H1 (cell line): ENCODE data around the gene ALOX15. TPM values are rescaled to one million over a fixed set of nuclear protein-coding genes. Genes with fewer than 3 reads are reported as not detected.
"Not testable (repeated sequence)": the region's sequence is repeated elsewhere in the genome, so short reads cannot be mapped to it uniquely, and the experiment has no call there.

ENCODE experiments used
- CTCF ChIA-PET: fragments of 300-600 bp; sonication (Branson Sonifier 250); formaldehyde crosslinking; loops from one replicate; lab custom pipeline; 2021; ENCODE audit not compliant: partially characterized antibody; lab: Charles Lee
- POLR2A ChIA-PET: fragments of 300-600 bp; sonication (Branson Sonifier 250); formaldehyde crosslinking; loops from one replicate; lab custom pipeline; 2021; ENCODE audit warnings: inconsistent platforms; ENCODE audit not compliant: partially characterized antibody; lab: Charles Lee
- DNase-seq, 2 experiments: peaks; one replicate each; pipeline versions ENCODE4 v3.0.0 to v3.0.0-alpha.2; 2010 to 2022; ENCODE audit warnings: low spot score in 2 of 2, low read depth in 1 of 2, mixed read lengths in 1 of 2
- FAIRE-seq: peaks from 2 replicates; lab custom pipeline; 2011; peaks lifted over from hg19 to GRCh38; lab: Jason Lieb, UNC
- H2AFZ ChIP-seq: 2 replicates; pipeline ENCODE4 v1.8.1; 2012; ENCODE audit warnings: low read length, inconsistent platforms
- H2AK5ac ChIP-seq: 2 replicates; pipeline ENCODE4 v1.6.1; 2013; ENCODE audit warnings: low read depth, low read length
- H2BK120ac ChIP-seq: replicated peaks from 2 replicates; pipeline ENCODE3; 2013; ENCODE audit warnings: low read depth, low read length, inconsistent platforms
- H2BK12ac ChIP-seq: 2 replicates; pipeline ENCODE4 v1.6.1; 2013; ENCODE audit warnings: low read depth, low read length
- H2BK15ac ChIP-seq: 2 replicates; pipeline ENCODE4 v1.6.1; 2013; ENCODE audit warnings: low read length
- H2BK20ac ChIP-seq: 2 replicates; pipeline ENCODE4 v1.6.1; 2013; ENCODE audit warnings: low read length
- H2BK5ac ChIP-seq: 2 replicates; pipeline ENCODE4 v1.6.1; 2013; ENCODE audit warnings: low read depth, low read length
- H3K14ac ChIP-seq: 2 replicates; pipeline ENCODE4 v1.6.1; 2013; ENCODE audit warnings: inconsistent platforms; ENCODE audit not compliant: insufficient read length
- H3K18ac ChIP-seq: 2 replicates; pipeline ENCODE4 v1.6.1; 2013; ENCODE audit warnings: low read length; ENCODE audit errors: extremely low read depth
- H3K23ac ChIP-seq: 2 replicates; pipeline ENCODE4 v1.6.1; 2013; ENCODE audit warnings: inconsistent platforms; ENCODE audit not compliant: insufficient read length
- H3K23me2 ChIP-seq: 2 replicates; pipeline ENCODE4 v1.6.1; 2013; ENCODE audit warnings: low read depth, low read length
- H3K27ac ChIP-seq: 2 replicates; pipeline ENCODE4 v1.6.1; 2011; ENCODE audit warnings: low read depth, low read length, inconsistent platforms
- H3K27me3 ChIP-seq, 4 experiments: replicated peaks in 1 of 4; 1 replicate in 1 of 4; 2 replicates in 3 of 4; pipeline versions ENCODE4 v1.6.1 to v1.8.1; 2011 to 2013; ENCODE audit warnings: low read length in 3 of 4, mild to moderate bottlenecking in 3 of 4, inconsistent platforms in 2 of 4, mixed read lengths in 2 of 4, moderate library complexity in 1 of 4; ENCODE audit not compliant: control insufficient read depth in 3 of 4, insufficient read depth in 3 of 4; ENCODE audit errors: extremely low read depth in 1 of 4
- H3K36me3 ChIP-seq, 4 experiments: 2 replicates each; pipeline versions ENCODE4 v1.6.1 to v1.8.1; 2011 to 2013; ENCODE audit warnings: mild to moderate bottlenecking in 4 of 4, low read length in 3 of 4, moderate library complexity in 2 of 4, control low read depth in 1 of 4, inconsistent platforms in 1 of 4; ENCODE audit not compliant: insufficient read depth in 4 of 4, control insufficient read depth in 2 of 4
- H3K4ac ChIP-seq: replicated peaks from 2 replicates; pipeline ENCODE3; 2013; ENCODE audit warnings: low read length, low read depth, mixed read lengths, inconsistent platforms; ENCODE audit not compliant: insufficient read length
- H3K4me1 ChIP-seq, 4 experiments: replicated peaks in 1 of 4; 1 replicate in 1 of 4; 2 replicates in 3 of 4; pipeline versions ENCODE4 v1.6.1 to v1.8.1; 2011 to 2013; ENCODE audit warnings: low read length in 3 of 4, inconsistent platforms in 2 of 4, mixed read lengths in 1 of 4; ENCODE audit not compliant: insufficient read depth in 4 of 4, control insufficient read depth in 3 of 4
- H3K4me2 ChIP-seq, 2 experiments: 2 replicates each; pipeline versions ENCODE4 v1.6.1 to v1.8.1; 2011 to 2013; ENCODE audit warnings: low read depth in 2 of 2, low read length in 2 of 2, control low read depth in 1 of 2, inconsistent platforms in 1 of 2, mild to moderate bottlenecking in 1 of 2; ENCODE audit not compliant: insufficient read depth in 1 of 2
- H3K4me3 ChIP-seq, 4 experiments: fragments of 200-600, 300-600 bp in 1 of 4; sonication (generic), shearing (Covaris generic), sonication (Bioruptor Twin) in 1 of 4; 2 replicates each; pipeline versions ENCODE4 v1.5.1 to v1.8.1; 2011 to 2016; ENCODE audit warnings: low read length in 4 of 4, low read depth in 3 of 4, control low read depth in 2 of 4, inconsistent platforms in 2 of 4, mild to moderate bottlenecking in 2 of 4, mixed read lengths in 1 of 4, moderate library complexity in 1 of 4; ENCODE audit not compliant: insufficient read depth in 2 of 4; ENCODE audit errors: extremely low read depth in 1 of 4
- H3K56ac ChIP-seq: replicated peaks from 2 replicates; pipeline ENCODE3; 2013; ENCODE audit warnings: low read depth, mild to moderate bottlenecking, mixed read lengths, low read length, inconsistent platforms; ENCODE audit not compliant: insufficient read length
- H3K79me1 ChIP-seq: 2 replicates; pipeline ENCODE4 v1.6.1; 2013; ENCODE audit warnings: low read depth, low read length, control low read depth
- H3K79me2 ChIP-seq, 2 experiments: 2 replicates each; pipeline versions ENCODE4 v1.6.1 to v1.8.1; 2012 to 2013; ENCODE audit warnings: low read length in 2 of 2, mild to moderate bottlenecking in 2 of 2, inconsistent platforms in 1 of 2; ENCODE audit not compliant: insufficient read depth in 2 of 2, control insufficient read depth in 1 of 2
- H3K9ac ChIP-seq, 4 experiments: replicated peaks in 1 of 4; 1 replicate in 1 of 4; 2 replicates in 3 of 4; pipeline versions ENCODE4 v1.6.1 to v1.8.1; 2011 to 2013; ENCODE audit warnings: low read depth in 3 of 4, low read length in 3 of 4, control low read depth in 2 of 4, mild to moderate bottlenecking in 2 of 4, moderate library complexity in 2 of 4, inconsistent platforms in 1 of 4; ENCODE audit errors: extremely low read depth in 1 of 4
- H3K9me3 ChIP-seq, 2 experiments: 2 replicates each; pipeline versions ENCODE4 v1.6.1 to v1.8.1; 2012 to 2013; ENCODE audit warnings: mild to moderate bottlenecking in 2 of 2, moderate library complexity in 2 of 2, control low read depth in 1 of 2, inconsistent platforms in 1 of 2, low read depth in 1 of 2, low read length in 1 of 2, mixed read lengths in 1 of 2; ENCODE audit not compliant: insufficient read depth in 2 of 2
- H4K20me1 ChIP-seq, 2 experiments: replicated peaks in 1 of 2; 2 replicates each; pipeline versions ENCODE3 to v1.8.1; 2011 to 2013; ENCODE audit warnings: inconsistent platforms in 2 of 2, low read length in 2 of 2, mild to moderate bottlenecking in 1 of 2; ENCODE audit not compliant: insufficient read depth in 2 of 2, control insufficient read depth in 1 of 2
- H4K5ac ChIP-seq: 2 replicates; pipeline ENCODE4 v1.6.1; 2013; ENCODE audit warnings: low read length, low read depth, mixed read lengths, inconsistent platforms; ENCODE audit not compliant: insufficient read length
- H4K8ac ChIP-seq: 2 replicates; pipeline ENCODE4 v1.8.0; 2013; ENCODE audit warnings: mild to moderate bottlenecking, moderate library complexity, low read length, inconsistent platforms; ENCODE audit not compliant: insufficient read depth; ENCODE audit errors: extremely low read depth
- H4K91ac ChIP-seq: replicated peaks from 2 replicates; pipeline ENCODE3; 2013; ENCODE audit warnings: low read length, mixed read lengths, inconsistent platforms; ENCODE audit not compliant: insufficient read length
- KDM5A ChIP-seq: fragments of 200-600 bp; IDR thresholded peaks from 2 replicates; pipeline ENCODE4 v1.7.1; 2012; ENCODE audit warnings: mild to moderate bottlenecking, low read length, inconsistent platforms, mixed read lengths
- SP1 ChIP-seq: IDR thresholded peaks from 2 replicates; pipeline ENCODE4 v1.6.1; 2011; ENCODE audit warnings: low read depth, low read length
- YY1 ChIP-seq: IDR thresholded peaks from 2 replicates; pipeline ENCODE4 v1.6.1; 2011; ENCODE audit warnings: low read depth, mild to moderate bottlenecking, low read length
- WGBS, 2 experiments: shearing (Covaris generic) in 1 of 2; methylation state at CpG; one replicate each; pipeline versions ENCODE4 v1.1.6 to v1.1.7; 2013 to 2015; ENCODE audit warnings: low lambda C conversion rate in 2 of 2, mixed read lengths in 2 of 2, inconsistent platforms in 1 of 2, low coverage in 1 of 2, missing lambda C conversion rate in 1 of 2; ENCODE audit not compliant: insufficient replicate concordance in 2 of 2, insufficient coverage in 1 of 2, insufficient read length in 1 of 2; ENCODE audit errors: extremely low coverage in 1 of 2, missing lambda C conversion rate in 1 of 2; 5-methylcytosine and 5-hydroxymethylcytosine counted together
- polyA plus RNA-seq, 7 experiments: library from polyadenylated mRNA; depleted of rRNA in 3 of 7; stranded (reverse) in 5 of 7; unstranded in 2 of 7; fragments of >200 nt in 5 of 7; fragments of 200-250 nt in 2 of 7; gene quantifications; 1 replicate in 5 of 7; 2 replicates in 1 of 7; 4 replicates in 1 of 7; pipeline versions ENCODE4 v1.2.1 to v1.2.3, GENCODE V29; 2011 to 2013; ENCODE audit warnings: missing spikeins in 2 of 7, mixed read lengths in 2 of 7
- total RNA-seq: library from RNA; stranded (reverse); fragmentation: NEBNext Ultra II Directional; extraction: Animal tissue kit (Norgen Biotek cat#: 25700); gene quantifications from 2 replicates; pipeline ENCODE4 v1.2.1, GENCODE V29; 2021

ALOX15 gene
- total and polyA plus RNA-seq, 2 of the 8 experiments (the other 6 are each of a cell fraction or from before 2014, with no cell fraction given) = 1.5 to 1.7 TPM

GRCh38 chr17:4657678-4658077 lies 16.2 kb upstream of the ALOX15 start (continued):
- TF ChIP-seq SP1 (no peak), YY1 (no peak), KDM5A (no peak)

GRCh38 chr17:4655933-4656332 lies 14.5 kb upstream of the ALOX15 start:
- H4K5ac ChIP-seq, H2BK120ac ChIP-seq, H2BK20ac ChIP-seq, H3K56ac ChIP-seq, H3K27me3 ChIP-seq, H3K79me1 ChIP-seq, H3K4me2 ChIP-seq, DNase-seq, H2BK5ac ChIP-seq, H2BK12ac ChIP-seq, H3K9me3 ChIP-seq, H2BK15ac ChIP-seq, H3K79me2 ChIP-seq, H3K4me3 ChIP-seq, H3K23ac ChIP-seq, H3K27ac ChIP-seq, H2AK5ac ChIP-seq, H3K14ac ChIP-seq, H2AFZ ChIP-seq, H3K4me1 ChIP-seq, H3K18ac ChIP-seq, H3K9ac ChIP-seq, FAIRE-seq, H3K36me3 ChIP-seq, H3K4ac ChIP-seq, H4K91ac ChIP-seq, H3K23me2 ChIP-seq, H4K20me1 ChIP-seq: not testable (repeated sequence)
- ChIA-PET CTCF (interaction anchor here (1.7 kb wide), 3 partner anchors 9 to 89 kb away, joined by 3 to 7 read pairs (median 4); no protein-coding TSS in a partner anchor), POLR2A (interaction anchor here (1.3 to 1.5 kb wide), 4 partner anchors 8 to 53 kb away, joined by 3 to 8 read pairs (median 4); no protein-coding TSS in a partner anchor)
- peak overlapping the region; percentile 68; the same call in 1 of the 2 replicates for H4K8ac ChIP-seq
- 92% methylated on average over 7 of the region's 7 CpGs; no CpG with 5 or more reads in 1 of the 2 experiments for WGBS, 2 experiments
